Fibroblast of lung (primary cell): ENCODE measurements around the gene ARHGEF25.

Source experiments
- EZH2 ChIP-seq: IDR thresholded peaks from 2 replicates; pipeline ENCODE4 v1.5.1; 2012; ENCODE audit warnings: low read length, control low read depth, mild to moderate bottlenecking; ENCODE audit errors: missing control alignments
- TF ChIP-seq, protein P1 (sequence below), 2 donors: IDR thresholded peaks in 1 of 2; conservative IDR thresholded peaks in 1 of 2; 1 replicate in 1 of 2; 2 replicates in 1 of 2; pipeline ENCODE4 v1.5.1; 2011 to 2012; ENCODE audit warnings: low read length in 2 of 2, control low read depth in 1 of 2, inconsistent platforms in 1 of 2, low read depth in 1 of 2, mild to moderate bottlenecking in 1 of 2

- TF ChIP-seq, protein P1, sequence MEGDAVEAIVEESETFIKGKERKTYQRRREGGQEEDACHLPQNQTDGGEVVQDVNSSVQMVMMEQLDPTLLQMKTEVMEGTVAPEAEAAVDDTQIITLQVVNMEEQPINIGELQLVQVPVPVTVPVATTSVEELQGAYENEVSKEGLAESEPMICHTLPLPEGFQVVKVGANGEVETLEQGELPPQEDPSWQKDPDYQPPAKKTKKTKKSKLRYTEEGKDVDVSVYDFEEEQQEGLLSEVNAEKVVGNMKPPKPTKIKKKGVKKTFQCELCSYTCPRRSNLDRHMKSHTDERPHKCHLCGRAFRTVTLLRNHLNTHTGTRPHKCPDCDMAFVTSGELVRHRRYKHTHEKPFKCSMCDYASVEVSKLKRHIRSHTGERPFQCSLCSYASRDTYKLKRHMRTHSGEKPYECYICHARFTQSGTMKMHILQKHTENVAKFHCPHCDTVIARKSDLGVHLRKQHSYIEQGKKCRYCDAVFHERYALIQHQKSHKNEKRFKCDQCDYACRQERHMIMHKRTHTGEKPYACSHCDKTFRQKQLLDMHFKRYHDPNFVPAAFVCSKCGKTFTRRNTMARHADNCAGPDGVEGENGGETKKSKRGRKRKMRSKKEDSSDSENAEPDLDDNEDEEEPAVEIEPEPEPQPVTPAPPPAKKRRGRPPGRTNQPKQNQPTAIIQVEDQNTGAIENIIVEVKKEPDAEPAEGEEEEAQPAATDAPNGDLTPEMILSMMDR (conservative IDR thresholded peaks at IDR 0.05 in 1 of 2, IDR thresholded peaks at IDR 0.05 in 1 of 2; ENCODE audit: low read depth in 1 of 2, low read length in 2 of 2), result no peak
- no peak for TF ChIP-seq EZH2
Observed at GRCh38 chr12:57576613-57577160, 34.5 kb upstream of the ARHGEF25 start.
